Kidney (tissue), 14 donors: ENCODE data around the gene ARMC12. TPM values are rescaled to one million over a fixed set of nuclear protein-coding genes. Genes with fewer than 3 reads are reported as not detected.

ENCODE experiments used
- DNase-seq, 5 donors: peaks; one replicate each; pipeline ENCODE4 v3.0.0-alpha.2; 2013 to 2020
- FAIRE-seq: peaks from 2 replicates; lab custom pipeline; 2012; peaks lifted over from hg19 to GRCh38; lab: Jason Lieb, UNC
- H3K27ac ChIP-seq, 2 donors: one replicate each; pipeline ENCODE4 v1.7.0; 2013; ENCODE audit warnings: low read depth in 2 of 2, low read length in 2 of 2, inconsistent platforms in 1 of 2
- H3K27me3 ChIP-seq: one replicate; pipeline ENCODE4 v1.7.1; 2013; ENCODE audit warnings: low read length, inconsistent platforms; ENCODE audit not compliant: control insufficient read depth, insufficient read depth
- H3K36me3 ChIP-seq, 3 donors: one replicate each; pipeline versions ENCODE4 v1.7.0 to v1.7.1; 2013; ENCODE audit warnings: low read length in 3 of 3, control low read depth in 1 of 3, inconsistent platforms in 1 of 3; ENCODE audit not compliant: insufficient read depth in 3 of 3, control insufficient read depth in 2 of 3
- H3K4me1 ChIP-seq, 3 donors: one replicate each; pipeline versions ENCODE4 v1.7.0 to v1.7.1; 2013; ENCODE audit warnings: low read length in 3 of 3, inconsistent platforms in 1 of 3, low read depth in 1 of 3; ENCODE audit not compliant: control insufficient read depth in 2 of 3, insufficient read depth in 2 of 3
- H3K4me3 ChIP-seq, 3 donors: one replicate each; pipeline versions ENCODE4 v1.7.0 to v1.8.1; 2013; ENCODE audit warnings: low read length in 3 of 3, control low read depth in 1 of 3, inconsistent platforms in 1 of 3
- H3K9ac ChIP-seq, 3 donors: one replicate each; pipeline versions ENCODE4 v1.7.0 to v1.7.1; 2013; ENCODE audit warnings: low read length in 3 of 3, control low read depth in 1 of 3, inconsistent platforms in 1 of 3
- H3K9me3 ChIP-seq, 3 donors: one replicate each; pipeline versions ENCODE4 v1.7.0 to v1.7.1; 2013; ENCODE audit warnings: low read length in 3 of 3, control low read depth in 1 of 3, inconsistent platforms in 1 of 3; ENCODE audit not compliant: control insufficient read depth in 2 of 3, insufficient read depth in 1 of 3
- intact Hi-C: fragments of 100-400 bp; cut with DNase I; formaldehyde crosslinking; loops from one replicate; pipeline ENCODE4 v1.11.1; 2022
- polyA plus RNA-seq: library from polyadenylated mRNA; stranded (reverse); fragments of 350-450 nt; fragmentation: Illumina TruSeq; extraction: RNeasy Lipid Tissue Mini Kit (QIAGEN cat#74804); gene quantifications from one replicate; pipeline ENCODE4 v1.2.3, GENCODE V29; 2014; ENCODE audit warnings: low read depth, low replicate concordance; ENCODE audit not compliant: insufficient read depth
- total RNA-seq: library from RNA; stranded (reverse); fragmentation: NEBNext Ultra II Directional; extraction: Animal tissue kit (Norgen Biotek cat#: 25700); gene quantifications from one replicate; pipeline ENCODE4 v1.2.1, GENCODE V29; 2021
- TF ChIP-seq, protein P1 (sequence below): IDR thresholded peaks from 3 replicates; pipeline ENCODE4 v1.5.1; 2012; ENCODE audit warnings: mild to moderate bottlenecking, moderate library complexity, borderline replicate concordance; ENCODE audit not compliant: insufficient read depth; ENCODE audit errors: extremely low read depth
- donor health status: control.
- donor health status: control.
- donor health status: control.
- donor health status: control.
- donor health status: control.
- donor health status: DM: yes; HTN: yes; CAD: no.
- donor health status: Normal renal cell carcinoma (clear cell type).

The ARMC12 gene
- total and polyA plus RNA-seq, 2 donors from 2014 or later = 0.47 to 0.69 TPM

DNA sequence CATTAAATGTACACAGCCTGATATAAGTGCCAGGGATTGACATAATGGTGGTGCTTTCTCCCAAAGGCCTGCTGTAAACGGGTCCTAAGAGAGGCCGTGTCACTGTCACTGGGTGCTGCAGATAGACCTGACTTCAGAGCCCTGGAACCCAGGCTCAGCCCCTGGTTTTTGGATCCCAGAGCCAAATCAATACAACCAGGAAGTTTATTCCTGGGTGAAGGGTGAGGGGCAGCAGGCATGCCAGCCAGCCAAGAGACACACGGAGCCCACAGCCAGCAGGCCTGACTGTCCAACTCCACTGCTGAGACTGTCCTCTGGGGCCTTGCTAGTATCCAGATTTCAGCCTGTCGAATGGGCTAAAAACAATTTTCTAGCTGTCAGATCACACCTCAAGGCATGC lies 12.8 kb upstream of the ARMC12 start:
- Histone ChIP-seq H3K4me3 (no peak overlapping the region), H3K9ac (peak overlapping the region in 1 of 3 donors; percentile 35), H3K9me3 (no peaks in the 10 kb centered on the region), H3K4me1 (peaks cover 0 to 63% (median 39%) of the 10 kb centered on the region in 3 donors), H3K27me3 (no peaks in the 10 kb centered on the region), H3K27ac (no peak overlapping the region), H3K36me3 (no peaks in the 10 kb centered on the region)
- TF ChIP-seq, protein P1, sequence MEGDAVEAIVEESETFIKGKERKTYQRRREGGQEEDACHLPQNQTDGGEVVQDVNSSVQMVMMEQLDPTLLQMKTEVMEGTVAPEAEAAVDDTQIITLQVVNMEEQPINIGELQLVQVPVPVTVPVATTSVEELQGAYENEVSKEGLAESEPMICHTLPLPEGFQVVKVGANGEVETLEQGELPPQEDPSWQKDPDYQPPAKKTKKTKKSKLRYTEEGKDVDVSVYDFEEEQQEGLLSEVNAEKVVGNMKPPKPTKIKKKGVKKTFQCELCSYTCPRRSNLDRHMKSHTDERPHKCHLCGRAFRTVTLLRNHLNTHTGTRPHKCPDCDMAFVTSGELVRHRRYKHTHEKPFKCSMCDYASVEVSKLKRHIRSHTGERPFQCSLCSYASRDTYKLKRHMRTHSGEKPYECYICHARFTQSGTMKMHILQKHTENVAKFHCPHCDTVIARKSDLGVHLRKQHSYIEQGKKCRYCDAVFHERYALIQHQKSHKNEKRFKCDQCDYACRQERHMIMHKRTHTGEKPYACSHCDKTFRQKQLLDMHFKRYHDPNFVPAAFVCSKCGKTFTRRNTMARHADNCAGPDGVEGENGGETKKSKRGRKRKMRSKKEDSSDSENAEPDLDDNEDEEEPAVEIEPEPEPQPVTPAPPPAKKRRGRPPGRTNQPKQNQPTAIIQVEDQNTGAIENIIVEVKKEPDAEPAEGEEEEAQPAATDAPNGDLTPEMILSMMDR = no peak
- FAIRE-seq (no peak), DNase-seq (no peak)
- intact Hi-C loops = no loop called here

DNA sequence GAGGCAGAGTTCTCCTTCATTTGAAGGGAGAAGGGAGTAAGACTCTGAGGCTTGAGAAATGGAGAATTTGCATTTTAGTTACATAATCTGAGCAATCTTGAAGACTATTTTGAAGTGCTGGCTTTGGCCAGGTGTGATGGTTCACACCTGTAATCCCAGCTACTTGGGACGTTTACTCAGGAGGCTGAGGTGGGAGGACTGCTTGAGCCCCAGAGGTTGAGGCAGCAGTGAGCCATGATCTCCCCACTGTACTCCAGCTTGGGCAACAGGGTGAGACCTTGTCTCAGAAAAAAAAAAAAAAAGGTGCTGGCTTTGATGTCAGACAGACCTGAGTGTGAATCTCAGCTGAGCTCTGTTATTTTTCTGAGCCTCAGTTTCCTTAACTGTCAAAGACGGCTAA lies 12.4 kb upstream of the ARMC12 start:
- H3K27ac ChIP-seq = no peak overlapping the region
- DNase-seq (no peak), FAIRE-seq (no peak)
- TF ChIP-seq, protein P1 = no peak
- peaks cover 0 to 65% (median 42%) of the 10 kb centered on the region in 3 donors for H3K4me1 ChIP-seq
- H3K9me3 ChIP-seq = no peaks in the 10 kb centered on the region
- H3K9ac ChIP-seq = peak overlapping the region in 1 of 3 donors; percentile 35
- H3K27me3 ChIP-seq = no peaks in the 10 kb centered on the region
- H3K4me3 ChIP-seq = no peak overlapping the region
- no peaks in the 10 kb centered on the region for H3K36me3 ChIP-seq
- intact Hi-C loops = no loop called here

DNA sequence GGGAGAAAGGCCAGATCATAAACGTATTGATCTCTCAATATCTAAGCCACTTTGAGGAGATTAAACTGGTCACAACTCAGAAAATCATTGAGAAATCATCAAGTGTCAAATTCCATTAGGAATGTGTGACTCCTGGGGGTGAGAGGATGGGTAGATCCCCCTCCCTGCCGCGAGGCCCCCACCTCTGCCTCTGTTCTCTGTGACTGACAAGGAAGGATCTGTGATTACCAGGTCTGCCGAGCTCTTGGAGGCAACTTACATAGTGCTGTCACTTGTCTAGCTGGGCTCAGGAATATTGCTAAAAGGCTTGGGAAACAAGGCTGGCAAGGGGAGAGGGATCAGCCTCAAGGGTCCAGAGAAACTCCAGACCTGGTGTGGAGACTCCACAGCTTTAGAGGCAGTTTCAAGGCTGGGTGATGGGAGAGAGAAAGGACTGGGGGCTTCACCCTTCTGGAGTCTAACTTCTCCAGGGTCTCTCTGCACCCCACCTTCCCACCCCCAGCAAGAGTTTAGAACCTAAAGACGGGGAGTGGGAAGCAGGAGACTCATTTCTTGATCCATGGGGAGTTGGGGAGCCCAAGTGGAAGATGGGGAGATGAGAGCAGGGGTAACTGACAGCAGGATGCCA lies 11.6 kb upstream of the ARMC12 start:
- intact Hi-C loops = loop anchor here (5.0 kb wide), 1 partner anchor 38 kb away; the partner anchor contains the start of gene FKBP5
- H3K4me3 ChIP-seq = no peak overlapping the region
- no peaks in the 10 kb centered on the region for H3K9me3 ChIP-seq
- no peaks in the 10 kb centered on the region for H3K36me3 ChIP-seq
- H3K4me1 ChIP-seq = peaks cover 0 to 64% (median 42%) of the 10 kb centered on the region in 3 donors
- no peak for DNase-seq
- TF ChIP-seq, protein P1 = no peak
- H3K27me3 ChIP-seq = no peaks in the 10 kb centered on the region
- peak overlapping the region in 1 of 3 donors; percentile 81 for H3K9ac ChIP-seq
- FAIRE-seq = no peak
- H3K27ac ChIP-seq = peak overlapping the region; percentile 76 to 98
